Stimulated activated naive B cell treated with anti-CD40 and anti-IgM and Interleukin-4, amounts not matched to agents 10 μg/mL and 1 μg/mL and 100 μg/mL, for 72 hours (primary cell): ENCODE results near the gene NAALADL1.

Experiments
- ATAC-seq, 2 donors: fragments of 150-1000 bp; cut with Tn5 transposase; replicated peaks; 2 replicates each; pipeline ENCODE4 v1.10.0; 2021; ENCODE audit warnings: moderate library complexity in 1 of 2
- DNase-seq: peaks from one replicate; pipeline ENCODE4 v3.0.0; 2021
- H3K27ac Mint-ChIP-seq: one replicate; pipeline ENCODE4 v1.8.0; 2022; ENCODE audit warnings: mild to moderate bottlenecking, mixed read lengths
- H3K27me3 Mint-ChIP-seq, 2 donors: one replicate each; pipeline ENCODE4 v1.8.0; 2022; ENCODE audit warnings: mixed read lengths in 2 of 2
- H3K36me3 Mint-ChIP-seq, 2 donors: one replicate each; pipeline ENCODE4 v1.8.0; 2022; ENCODE audit warnings: mixed read lengths in 2 of 2, mild to moderate bottlenecking in 1 of 2
- H3K4me1 Mint-ChIP-seq, 2 donors: one replicate each; pipeline ENCODE4 v1.8.0; 2022; ENCODE audit warnings: mixed read lengths in 2 of 2, mild to moderate bottlenecking in 1 of 2
- H3K4me3 Mint-ChIP-seq, 2 donors: one replicate each; pipeline ENCODE4 v1.8.0; 2022; ENCODE audit warnings: mild to moderate bottlenecking in 2 of 2, mixed read lengths in 2 of 2, moderate library complexity in 1 of 2
- H3K9me3 Mint-ChIP-seq, 2 donors: one replicate each; pipeline ENCODE4 v1.8.0; 2022; ENCODE audit warnings: mixed read lengths in 2 of 2, mild to moderate bottlenecking in 1 of 2

Gene NAALADL1

DNA sequence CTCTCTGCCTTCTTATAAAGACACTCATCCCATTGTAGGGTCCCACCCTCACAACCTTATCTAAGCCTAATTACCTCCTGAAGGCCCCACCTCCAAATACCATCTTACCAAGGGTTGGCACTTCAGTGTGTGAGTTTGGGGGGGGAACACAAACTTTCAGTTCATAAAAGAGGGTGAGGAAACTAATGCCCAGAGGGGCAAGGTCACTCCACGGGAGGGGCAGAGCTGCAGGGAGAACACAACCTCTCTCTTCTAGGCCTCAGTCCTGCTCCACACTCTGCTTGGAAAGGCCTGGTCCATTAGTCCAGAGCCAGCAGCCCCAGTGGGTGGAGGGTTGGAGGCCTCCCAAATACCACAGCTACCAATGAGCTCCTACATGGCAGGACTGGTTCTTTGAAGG lies 58.9 kb downstream of the NAALADL1 start:
- no peak overlapping the region for H3K27ac Mint-ChIP-seq
- DNase-seq (no peak), ATAC-seq (no peak)
- no peak overlapping the region for H3K4me3 Mint-ChIP-seq
- H3K4me1 Mint-ChIP-seq: peaks cover 23 to 25% of the 10 kb centered on the region in 2 donors
- H3K27me3 Mint-ChIP-seq: no peaks in the 10 kb centered on the region
- no peaks in the 10 kb centered on the region for H3K36me3 Mint-ChIP-seq
- H3K9me3 Mint-ChIP-seq: no peaks in the 10 kb centered on the region

DNA sequence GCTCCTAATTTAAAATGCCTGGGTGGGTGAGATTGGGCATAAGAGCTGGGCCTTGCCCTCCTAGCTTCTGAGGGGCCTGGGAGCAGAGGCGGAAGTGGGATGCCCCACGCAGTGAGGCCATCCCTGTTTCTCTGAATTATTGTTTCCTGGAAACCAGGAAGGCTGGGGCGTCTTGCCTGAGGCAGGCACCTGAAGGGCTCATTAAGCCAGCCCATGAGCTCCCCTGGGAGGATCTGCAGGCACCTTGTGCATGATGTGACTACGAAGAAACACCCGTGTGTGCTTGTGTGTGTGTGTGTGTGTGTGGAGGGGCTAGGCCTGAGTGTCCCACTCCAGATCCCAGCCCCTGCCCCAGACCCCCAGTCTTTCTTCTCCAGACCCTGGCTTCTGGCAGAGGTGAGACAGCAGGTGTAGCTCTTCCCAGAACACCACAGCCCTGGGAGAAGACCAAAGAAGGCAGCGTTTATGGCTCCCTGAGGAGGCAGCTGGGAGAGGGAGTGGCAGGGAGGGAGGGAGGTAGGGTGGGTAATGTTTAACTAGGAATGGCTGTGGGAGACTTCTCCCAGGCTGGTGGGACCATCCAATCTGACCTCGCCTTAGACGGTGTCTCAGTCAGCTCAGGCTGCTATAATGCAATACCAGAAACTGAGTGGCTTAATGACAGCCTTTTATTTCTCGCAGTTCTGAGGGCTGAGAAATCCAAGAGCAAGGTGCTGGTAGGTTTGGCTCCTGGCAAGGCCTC lies 59.5 kb downstream of the NAALADL1 start:
- Mint-ChIP-seq H3K27me3 (no peaks in the 10 kb centered on the region), H3K4me3 (no peak overlapping the region), H3K27ac (peak overlapping the region; percentile 59), H3K9me3 (no peaks in the 10 kb centered on the region), H3K36me3 (no peaks in the 10 kb centered on the region), H3K4me1 (peaks cover 25% of the 10 kb centered on the region in 2 donors)
- no peak for ATAC-seq
- no peak for DNase-seq

DNA sequence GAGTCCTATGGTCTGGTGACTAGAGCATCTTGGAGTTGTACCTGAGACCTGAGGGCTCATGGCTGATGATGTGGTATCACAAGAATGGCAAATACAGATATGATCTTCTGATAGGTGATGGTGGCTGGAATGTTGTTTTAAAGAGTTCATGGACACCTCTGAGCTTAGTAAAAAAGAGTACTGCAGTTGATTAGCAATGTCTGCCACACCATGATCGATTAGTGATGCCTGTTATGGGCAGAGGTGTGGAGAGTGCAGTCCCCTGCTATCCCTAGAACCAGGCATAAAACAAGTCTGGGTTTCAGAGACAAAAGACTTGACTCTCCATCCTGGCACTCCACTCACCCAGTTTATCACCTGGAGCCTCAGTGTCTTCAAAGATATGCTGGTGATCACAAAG lies 60.2 kb downstream of the NAALADL1 start:
- Mint-ChIP-seq H3K27ac (no peak overlapping the region), H3K4me3 (no peak overlapping the region), H3K36me3 (no peaks in the 10 kb centered on the region), H3K27me3 (no peaks in the 10 kb centered on the region), H3K4me1 (peaks cover 25 to 26% of the 10 kb centered on the region in 2 donors), H3K9me3 (no peaks in the 10 kb centered on the region)
- no peak for ATAC-seq
- DNase-seq: no peak

DNA sequence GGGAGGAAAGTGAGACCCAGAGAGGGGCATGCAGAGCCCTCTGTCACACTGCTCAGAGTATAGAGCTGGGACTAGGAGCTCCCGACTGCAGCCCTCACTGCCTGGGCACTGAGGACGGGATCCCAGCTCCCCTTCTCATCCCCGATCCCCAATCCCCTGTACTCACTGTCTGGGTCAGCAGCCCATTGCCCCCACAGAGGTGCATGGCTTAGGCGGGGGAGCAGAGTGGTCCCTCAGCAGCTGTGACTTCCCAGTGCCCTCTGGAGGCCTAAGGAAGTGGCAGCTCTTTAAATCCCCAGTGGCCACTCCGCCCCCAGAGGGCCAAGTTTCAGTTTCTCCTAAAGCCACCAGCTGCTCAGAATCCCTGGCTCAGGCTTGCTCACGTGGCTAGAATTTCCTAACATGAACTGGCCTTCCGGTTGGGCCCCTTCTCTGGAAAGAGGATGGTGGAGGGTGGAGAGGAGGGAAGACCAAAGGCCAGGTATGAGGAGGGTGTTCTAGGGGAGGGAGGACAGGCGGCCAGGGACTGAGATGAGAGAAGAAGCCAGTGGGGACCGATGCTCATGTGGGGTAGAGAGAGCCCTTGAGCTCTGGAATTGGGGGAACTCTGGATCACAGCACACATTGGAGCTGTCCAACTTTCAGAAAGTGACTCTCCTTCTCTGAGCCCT lies 61.5 kb downstream of the NAALADL1 start, which contains the start of gene BATF2:
BATF2 (minus strand) TSS at position 262 of the 671 bp plus-strand sequence; CDS start at position 205, 57 bp downstream.
- peak; percentile 23 for DNase-seq
- H3K4me1 Mint-ChIP-seq: peaks cover 28 to 34% of the 10 kb centered on the region in 2 donors
- no peaks in the 10 kb centered on the region for H3K36me3 Mint-ChIP-seq
- H3K9me3 Mint-ChIP-seq: no peaks in the 10 kb centered on the region
- H3K27ac Mint-ChIP-seq: peak within 1 kb of the TSS; percentile 85
- no peaks in the 10 kb centered on the region for H3K27me3 Mint-ChIP-seq
- peak within 1 kb of the TSS; percentile 74 for H3K4me3 Mint-ChIP-seq
- ATAC-seq: peak; percentile 76 to 88

DNA sequence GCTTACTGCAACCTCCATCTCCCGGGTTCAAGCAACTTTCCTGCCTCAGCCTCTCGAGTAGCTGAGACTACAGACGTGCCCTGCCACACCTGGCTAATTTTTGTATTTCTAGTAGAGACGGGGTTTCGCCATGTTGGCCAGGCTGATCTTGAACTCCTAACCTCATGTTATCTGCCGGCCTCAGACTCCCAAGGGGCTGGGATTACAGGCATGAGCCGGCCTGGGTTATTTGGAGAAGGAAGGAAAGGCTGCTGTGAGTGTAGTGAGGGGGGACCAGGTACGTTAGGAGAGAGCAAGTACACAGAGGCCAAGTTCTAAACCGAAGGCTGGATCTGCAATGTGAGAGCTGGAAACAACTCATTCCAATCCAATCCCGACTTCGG lies 62.0 kb downstream of the NAALADL1 start:
- peaks cover 33 to 39% of the 10 kb centered on the region in 2 donors for H3K4me1 Mint-ChIP-seq
- H3K27me3 Mint-ChIP-seq: no peaks in the 10 kb centered on the region
- H3K9me3 Mint-ChIP-seq: no peaks in the 10 kb centered on the region
- H3K27ac Mint-ChIP-seq: no peak overlapping the region
- H3K4me3 Mint-ChIP-seq: peak overlapping the region; percentile 74
- DNase-seq: no peak
- peak in 1 of 2 donors; percentile 10 for ATAC-seq
- H3K36me3 Mint-ChIP-seq: no peaks in the 10 kb centered on the region
